Left colon (tissue), 2 donors: ENCODE data around the gene HEG1. TPM values are rescaled to one million over a fixed set of nuclear protein-coding genes. Genes with fewer than 3 reads are reported as not detected.

Source experiments
- ATAC-seq: fragments of 200-7000 bp; cut with Tn5 transposase; one replicate; pipeline ENCODE4 v1.9.1; 2020; ENCODE audit warnings: mild to moderate bottlenecking, moderate library complexity
- DNase-seq, 2 donors: peaks; one replicate each; pipeline ENCODE4 v3.0.0-alpha.2; 2020
- intact Hi-C, 2 donors: fragments of 100-400 bp; cut with DNase I in 1 of 2; cut with micrococcal nuclease in 1 of 2; formaldehyde crosslinking; loops; one replicate each; pipeline versions ENCODE4 v1.11.2 to v1.14.0; 2022; cut with DNase I, micrococcal nuclease
- total RNA-seq, 2 donors: library from RNA; stranded (reverse); fragmentation: NEBNext Ultra II Directional; extraction: Animal tissue kit (Norgen Biotek cat#: 25700); gene quantifications; one replicate each; pipeline ENCODE4 v1.2.1, GENCODE V29; 2021
- donor health status: DM: no; HTN: no; CAD: no.
- donor health status: DM: yes; HTN: yes; CAD: no.

Gene HEG1
- total RNA-seq, 2 donors from 2014 or later = 9.8 to 17.4 TPM

DNA sequence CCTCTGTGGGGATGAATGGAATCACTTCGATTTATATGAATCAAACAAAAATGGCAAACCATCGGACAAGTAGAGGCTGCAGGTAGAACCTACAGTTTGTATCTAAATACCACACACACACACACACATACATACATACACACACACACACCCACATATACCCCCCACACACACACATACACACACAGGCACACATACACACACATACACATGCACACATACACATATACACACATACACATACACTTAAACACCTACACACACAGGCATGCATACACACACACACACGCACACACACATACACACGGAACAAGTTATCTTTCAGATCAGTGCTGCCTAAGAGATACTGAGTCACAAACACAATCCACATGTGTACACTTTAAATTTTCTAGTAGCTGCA, 24.3 kb downstream of the HEG1 start:
- DNase-seq = no peak
- no peak for ATAC-seq
- intact Hi-C loops = no loop called here

DNA sequence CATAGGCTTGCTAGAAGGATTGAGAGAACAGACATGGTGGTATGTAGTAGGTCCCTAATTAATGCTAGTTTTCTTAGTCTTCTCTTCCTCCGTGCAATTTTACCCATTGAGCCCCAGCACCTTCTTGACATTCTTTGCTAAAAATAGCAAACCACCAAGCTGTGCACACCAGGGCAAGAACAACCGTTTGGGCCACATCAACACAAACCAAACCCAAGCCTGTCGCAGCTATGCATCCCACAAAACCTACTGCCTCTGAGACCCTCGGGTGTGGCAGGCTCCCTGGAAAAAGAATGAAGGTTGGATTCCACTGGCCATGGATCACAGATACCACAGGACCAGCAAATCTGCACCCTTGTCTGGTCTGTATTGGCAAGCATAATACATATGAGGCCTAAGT, 27.1 kb downstream of the HEG1 start:
- no peak for DNase-seq
- no peak for ATAC-seq
- intact Hi-C loops = no loop called here

DNA sequence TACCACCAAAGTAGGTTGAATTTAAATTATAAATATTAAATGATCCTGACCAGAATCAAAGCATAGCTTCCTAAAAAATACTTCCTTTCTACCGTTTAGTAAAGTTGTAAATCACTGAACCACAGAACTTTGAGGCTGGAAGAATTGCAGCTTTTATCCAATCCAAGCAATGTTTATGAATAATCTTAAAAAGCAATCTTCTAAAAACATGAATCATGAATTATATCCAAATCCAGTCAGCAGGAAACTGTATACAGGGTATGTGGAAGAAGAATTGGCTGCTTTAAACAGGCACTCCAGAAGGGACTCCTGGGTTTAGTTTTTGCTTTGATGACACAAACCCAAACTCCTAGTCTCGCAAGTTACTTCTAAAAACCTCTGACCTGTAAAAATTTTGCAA, 30.2 kb downstream of the HEG1 start:
- no peak for ATAC-seq
- intact Hi-C loops = no loop called here
- no peak for DNase-seq

- DNase-seq (no peak), ATAC-seq (no peak)
- intact Hi-C loops = no loop called here
These were observed 31.0 kb downstream of the HEG1 start for GRCh38 chr3:125024817-125025216.

- intact Hi-C loops = no loop called here
- ATAC-seq (peak; percentile 46), DNase-seq (no peak)
These were observed 31.8 kb downstream of the HEG1 start for GRCh38 chr3:125023833-125024555.

DNA sequence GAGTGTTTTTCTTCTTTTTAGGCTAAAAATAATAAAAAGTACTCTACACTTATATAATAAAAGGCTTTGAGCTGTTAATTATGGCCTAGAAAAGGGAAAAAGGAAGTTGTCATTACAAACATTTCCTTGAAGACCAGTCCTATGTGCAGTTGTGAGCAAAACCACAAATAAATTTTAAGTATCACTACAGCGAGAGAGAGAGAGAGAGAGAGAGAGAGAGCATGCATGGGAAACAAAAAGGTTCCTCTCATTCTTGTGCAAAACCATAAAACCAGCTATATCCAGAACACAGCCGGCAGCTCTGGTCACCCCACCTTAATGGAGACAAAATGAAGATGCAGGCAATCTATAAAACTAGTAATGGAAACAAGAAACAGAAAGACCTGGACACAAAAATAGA, 33.6 kb downstream of the HEG1 start:
- intact Hi-C loops = no loop called here
- ATAC-seq (no peak), DNase-seq (no peak)

- no peak for ATAC-seq
These were observed 36.5 kb downstream of the HEG1 start for GRCh38 chr3:125019271-125019670.

GRCh38 chr3:125017406-125017805, 38.4 kb downstream of the HEG1 start:
- ATAC-seq = no peak
- intact Hi-C loops = no loop called here
- DNase-seq = no peak

More at GRCh38 chr3:125019271-125019670, 36.5 kb downstream of the HEG1 start:
- no peak for DNase-seq
- intact Hi-C loops = no loop called here

GRCh38 chr3:125014570-125015179, 41.1 kb downstream of the HEG1 start:
- DNase-seq = no peak
- no peak for ATAC-seq
- intact Hi-C loops = no loop called here

GRCh38 chr3:125013095-125013494, 42.7 kb downstream of the HEG1 start:
- ATAC-seq (no peak), DNase-seq (no peak)
- intact Hi-C loops = no loop called here

DNA sequence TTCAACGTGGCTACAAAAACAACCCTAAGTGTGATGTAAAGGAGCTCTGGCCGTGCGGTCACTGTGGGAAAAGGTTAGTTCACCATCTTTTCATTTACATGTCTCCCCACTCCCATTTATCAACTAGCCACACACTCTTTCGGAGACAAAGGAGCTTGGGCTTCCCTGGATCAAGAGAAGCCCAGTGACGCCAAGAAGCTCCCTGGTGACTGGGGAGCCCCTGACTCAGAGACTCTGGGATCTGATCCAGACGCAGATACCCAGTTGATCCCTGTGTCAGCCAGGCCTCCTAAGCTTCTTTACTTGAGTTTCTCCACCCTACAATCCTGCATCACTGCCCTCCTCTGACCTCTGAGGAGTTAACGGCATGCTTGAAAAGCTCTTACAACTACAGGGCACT, 43.9 kb downstream of the HEG1 start:
- intact Hi-C loops = no loop called here
- no peak for DNase-seq

GRCh38 chr3:125010393-125010792, 45.4 kb downstream of the HEG1 start:
- intact Hi-C loops = no loop called here
- DNase-seq (no peak), ATAC-seq (no peak)

More for the DNA sequence above, 43.9 kb downstream of the HEG1 start:
- ATAC-seq = no peak

DNA sequence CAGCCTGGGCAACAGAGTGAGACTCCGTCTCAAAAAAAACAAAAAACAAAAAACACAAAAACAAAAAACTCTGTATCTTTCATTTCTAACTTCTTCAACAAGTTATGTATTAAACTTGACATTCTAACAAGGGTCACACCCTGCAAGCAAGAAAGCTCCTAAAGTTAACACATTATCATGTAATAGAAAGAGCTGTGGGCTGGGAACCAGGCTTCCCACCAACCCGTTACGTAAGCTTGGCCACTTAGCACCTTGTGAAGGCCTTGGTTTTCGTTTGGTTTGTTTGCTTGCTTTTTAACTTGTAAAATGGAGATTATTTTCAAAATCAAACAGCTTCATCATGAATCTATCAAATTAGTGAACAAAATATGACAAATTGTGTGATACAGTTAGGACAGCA, 47.0 kb downstream of the HEG1 start:
- ATAC-seq = no peak
- DNase-seq = peak in 1 of 2 donors; percentile 5
- intact Hi-C loops = no loop called here

DNA sequence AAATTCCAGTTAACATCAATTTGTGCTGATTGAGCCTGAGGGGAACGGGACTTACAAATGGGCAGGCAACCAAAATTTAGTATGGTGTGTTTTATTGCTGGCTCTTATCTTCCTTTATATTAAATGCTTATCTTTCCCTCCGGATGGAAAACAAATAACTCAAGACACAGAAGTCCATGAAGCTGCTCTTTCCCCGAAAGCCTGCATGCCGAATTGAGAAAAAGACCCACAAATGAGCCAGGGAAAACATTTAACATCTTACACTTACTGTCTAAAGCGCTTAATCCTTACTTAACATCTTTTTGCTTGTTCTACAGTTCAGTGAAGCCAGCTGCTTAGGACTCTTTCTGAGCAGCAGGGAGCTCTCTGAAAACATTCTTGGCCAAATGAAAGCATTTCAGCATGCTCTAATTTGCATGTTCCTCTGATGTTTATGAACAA, 49.5 kb downstream of the HEG1 start:
- intact Hi-C loops = no loop called here
- no peak for DNase-seq
- no peak for ATAC-seq

- intact Hi-C loops = no loop called here
- DNase-seq (peak in 1 of 2 donors; percentile 7), ATAC-seq (no peak)
These were observed 50.1 kb downstream of the HEG1 start for GRCh38 chr3:125005676-125006075.

DNA sequence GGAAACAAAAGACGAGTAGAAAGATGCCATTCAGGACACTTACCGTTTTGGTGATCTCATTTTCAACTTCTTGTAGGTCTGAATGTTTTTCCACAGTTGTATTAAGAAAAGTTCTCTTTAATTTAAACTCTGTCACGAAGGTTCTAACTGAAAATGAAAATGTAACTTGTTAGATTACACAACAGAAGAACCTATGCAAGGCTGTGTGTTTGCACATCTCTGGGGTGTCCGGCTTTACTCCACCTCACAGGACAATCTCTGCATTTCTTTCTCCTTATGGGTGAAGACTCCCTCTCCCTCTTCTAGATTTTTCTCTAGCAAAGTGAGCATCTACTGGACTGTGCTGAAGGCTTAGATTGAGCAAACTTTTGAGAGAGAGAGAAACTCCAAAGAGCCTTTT, 50.6 kb downstream of the HEG1 start:
- no peak for ATAC-seq
- intact Hi-C loops = no loop called here
- no peak for DNase-seq

DNA sequence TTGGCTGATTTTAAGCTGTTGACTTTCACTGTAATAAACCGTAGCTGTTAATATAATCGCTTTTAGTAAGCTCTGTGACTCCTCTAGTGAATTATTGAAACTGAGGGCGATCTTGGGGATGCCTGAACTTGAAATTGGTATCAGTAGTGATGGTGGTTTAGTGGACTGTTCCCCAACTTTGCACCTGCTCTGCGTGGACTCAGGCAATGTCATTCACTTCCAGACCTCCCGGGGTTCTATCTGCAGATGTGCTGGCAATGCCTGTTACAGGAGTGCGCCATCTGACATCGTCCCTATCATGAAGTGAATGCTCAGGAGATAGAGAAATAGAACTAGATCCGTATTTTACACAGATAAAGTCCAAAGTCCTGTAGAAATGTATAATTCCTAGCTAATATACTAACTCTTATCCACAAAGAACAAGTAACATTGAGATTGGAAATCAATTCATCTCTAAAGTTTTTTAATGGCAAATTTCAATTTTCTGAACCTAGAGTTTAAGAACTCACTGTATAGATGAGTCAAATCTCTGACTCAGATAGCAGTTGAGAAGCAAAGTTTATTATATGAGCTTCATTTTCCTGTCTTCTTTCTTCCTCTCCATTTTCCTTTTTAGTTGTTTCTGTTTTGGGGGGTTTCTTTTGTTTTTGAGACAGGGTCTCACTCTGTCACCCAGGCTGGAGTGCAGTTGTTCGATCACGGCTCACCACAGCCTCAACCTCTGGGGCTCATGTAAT, 51.8 kb downstream of the HEG1 start:
- ATAC-seq (no peak), DNase-seq (peak in 1 of 2 donors; percentile 21)
- intact Hi-C loops = no loop called here

GRCh38 chr3:125003369-125003853, 52.4 kb downstream of the HEG1 start:
- DNase-seq (peak in 1 of 2 donors; percentile 75), ATAC-seq (peak; percentile 47)
- intact Hi-C loops = no loop called here

- DNase-seq = peak in 1 of 2 donors; percentile 14
- peak; percentile 42 for ATAC-seq
- intact Hi-C loops = no loop called here
These were observed 53.1 kb downstream of the HEG1 start for GRCh38 chr3:125002414-125003368.
